Measurements from ENCODE around the gene ROR2.

ROR2 gene

GRCh38 chr9:91899219-91899563, 50.8 kb downstream of the ROR2 start:
- no peak for DNase-seq

- no peak for DNase-seq
These were observed 51.4 kb downstream of the ROR2 start for GRCh38 chr9:91898451-91899218.

- DNase-seq, result no peak
These were observed 52.8 kb downstream of the ROR2 start for GRCh38 chr9:91897201-91897600.

- DNase-seq, result no peak
These were observed 53.4 kb downstream of the ROR2 start for GRCh38 chr9:91896513-91897121.

- no peak for DNase-seq
These were observed 53.9 kb downstream of the ROR2 start for GRCh38 chr9:91896097-91896496.

GRCh38 chr9:91894536-91894935, 55.5 kb downstream of the ROR2 start:
- no peak for DNase-seq

GRCh38 chr9:91894023-91894422, 56.0 kb downstream of the ROR2 start:
- no peak for DNase-seq

- DNase-seq, result no peak
These were observed 58.1 kb downstream of the ROR2 start for GRCh38 chr9:91891915-91892314.

- no peak for DNase-seq
These were observed 59.4 kb downstream of the ROR2 start for GRCh38 chr9:91890662-91891061.

GRCh38 chr9:91889161-91889911, 60.7 kb downstream of the ROR2 start:
- no peak for DNase-seq

- DNase-seq, result no peak
These were observed 63.5 kb downstream of the ROR2 start for GRCh38 chr9:91886414-91887076.

- no peak for DNase-seq
These were observed 64.1 kb downstream of the ROR2 start for GRCh38 chr9:91885746-91886413.

GRCh38 chr9:91884696-91885687, 65.0 kb downstream of the ROR2 start:
- no peak for DNase-seq

GRCh38 chr9:91884153-91884552, 65.9 kb downstream of the ROR2 start:
- no peak for DNase-seq

- no peak for DNase-seq
These were observed 66.5 kb downstream of the ROR2 start for GRCh38 chr9:91883503-91883902.

- no peak for DNase-seq
These were observed 67.4 kb downstream of the ROR2 start for GRCh38 chr9:91882627-91883026.

GRCh38 chr9:91880378-91880972, 69.6 kb downstream of the ROR2 start:
- DNase-seq, result no peak

- no peak for DNase-seq
These were observed 70.8 kb downstream of the ROR2 start for GRCh38 chr9:91879231-91879630.

- DNase-seq, result no peak
These were observed 76.4 kb downstream of the ROR2 start for GRCh38 chr9:91873637-91874051.

GRCh38 chr9:91868732-91869391, 81.2 kb downstream of the ROR2 start:
- no peak for DNase-seq

GRCh38 chr9:91867740-91868139, 82.3 kb downstream of the ROR2 start:
- no peak for DNase-seq

Measured in activated CD4-positive, alpha-beta T cell treated with anti-CD3 and anti-CD28 coated beads, Interleukin-2, amount 50 U/mL, for 16 hours (primary cell).